Natural killer cell (primary cell): Measurements from ENCODE around the gene DOP1A. TPM values are rescaled to one million over a fixed set of nuclear protein-coding genes. Genes with fewer than 3 reads are reported as not detected.

Experiments
- ATAC-seq, 3 donors: fragments of 150-1000 bp in 2 of 3; fragments of 200-7000 bp in 1 of 3; cut with Tn5 transposase; 1 replicate in 1 of 3; 2 replicates in 2 of 3; pipeline ENCODE4 v1.10.0; 2021; ENCODE audit warnings: mild to moderate bottlenecking in 2 of 3, moderate library complexity in 2 of 3
- DNase-seq, 2 donors: peaks; one replicate each; pipeline versions ENCODE4 v3.0.0 to v3.0.0-alpha.2; 2013 to 2021; ENCODE audit warnings: mixed read lengths in 1 of 2
- H3K27ac ChIP-seq: one replicate; pipeline ENCODE4 v1.5.1; 2013; ENCODE audit warnings: mild to moderate bottlenecking, low read length
- H3K27me3 ChIP-seq: one replicate; pipeline ENCODE4 v1.6.1; 2013; ENCODE audit warnings: low read length; ENCODE audit not compliant: control insufficient read depth, insufficient read depth
- H3K36me3 ChIP-seq: one replicate; pipeline ENCODE4 v1.6.1; 2013; ENCODE audit warnings: low read length; ENCODE audit not compliant: control insufficient read depth, insufficient read depth
- H3K4me1 ChIP-seq: one replicate; pipeline ENCODE4 v1.6.1; 2013; ENCODE audit warnings: low read length; ENCODE audit not compliant: control insufficient read depth, insufficient read depth
- H3K4me3 ChIP-seq: one replicate; pipeline ENCODE4 v1.5.1; 2013; ENCODE audit warnings: low read length
- H3K9me3 ChIP-seq: one replicate; pipeline ENCODE4 v1.6.1; 2013; ENCODE audit warnings: low read length; ENCODE audit not compliant: control insufficient read depth, insufficient read depth
- H3K27ac Mint-ChIP-seq, 2 donors: one replicate each; pipeline ENCODE4 v1.8.0; 2022; ENCODE audit warnings: mild to moderate bottlenecking in 2 of 2, mixed read lengths in 2 of 2, moderate library complexity in 1 of 2
- H3K27me3 Mint-ChIP-seq, 2 donors: one replicate each; pipeline ENCODE4 v1.8.0; 2022; ENCODE audit warnings: low read depth in 2 of 2, mixed read lengths in 2 of 2
- H3K36me3 Mint-ChIP-seq: one replicate; pipeline ENCODE4 v1.8.0; 2022; ENCODE audit warnings: mixed read lengths
- H3K4me1 Mint-ChIP-seq, 2 donors: one replicate each; pipeline ENCODE4 v1.8.0; 2022; ENCODE audit warnings: mixed read lengths in 2 of 2
- H3K4me3 Mint-ChIP-seq: one replicate; pipeline ENCODE4 v1.8.0; 2022; ENCODE audit warnings: mild to moderate bottlenecking, moderate library complexity, mixed read lengths
- H3K9me3 Mint-ChIP-seq, 2 donors: one replicate each; pipeline ENCODE4 v1.8.0; 2022; ENCODE audit warnings: mixed read lengths in 2 of 2
- WGBS: methylation state at CpG from one replicate; pipeline ENCODE4 v1.1.7; 2013; ENCODE audit warnings: missing lambda C conversion rate; ENCODE audit not compliant: insufficient coverage; 5-methylcytosine and 5-hydroxymethylcytosine counted together
- intact Hi-C: fragments of 100-400 bp; cut with micrococcal nuclease; formaldehyde crosslinking; loops from one replicate; pipeline ENCODE4 v1.14.2; 2022
- total RNA-seq, 4 donors: library from RNA; stranded (reverse); fragments of 120-200 nt in 1 of 4; gene quantifications; one replicate each; pipeline versions ENCODE4 v1.2.3 to v1.2.4, GENCODE V29; 2013 to 2022
- TF ChIP-seq, protein P1 (sequence below): fragments of 200-600 bp; IDR thresholded peaks from one replicate; pipeline ENCODE4 v1.8.0; 2022; ENCODE audit warnings: antibody characterized with exemption

DOP1A gene
- total RNA-seq, 3 donors from 2014 or later (not counting 1 experiment from before 2014, with no cell fraction given): 23.5 to 36.7 (median 30.1) TPM

GRCh38 chr6:83198486-83199172 is 131.2 kb downstream of the DOP1A start:
- peaks cover 8 to 9% of the 10 kb centered on the region in 2 donors for H3K4me1 Mint-ChIP-seq

DNA sequence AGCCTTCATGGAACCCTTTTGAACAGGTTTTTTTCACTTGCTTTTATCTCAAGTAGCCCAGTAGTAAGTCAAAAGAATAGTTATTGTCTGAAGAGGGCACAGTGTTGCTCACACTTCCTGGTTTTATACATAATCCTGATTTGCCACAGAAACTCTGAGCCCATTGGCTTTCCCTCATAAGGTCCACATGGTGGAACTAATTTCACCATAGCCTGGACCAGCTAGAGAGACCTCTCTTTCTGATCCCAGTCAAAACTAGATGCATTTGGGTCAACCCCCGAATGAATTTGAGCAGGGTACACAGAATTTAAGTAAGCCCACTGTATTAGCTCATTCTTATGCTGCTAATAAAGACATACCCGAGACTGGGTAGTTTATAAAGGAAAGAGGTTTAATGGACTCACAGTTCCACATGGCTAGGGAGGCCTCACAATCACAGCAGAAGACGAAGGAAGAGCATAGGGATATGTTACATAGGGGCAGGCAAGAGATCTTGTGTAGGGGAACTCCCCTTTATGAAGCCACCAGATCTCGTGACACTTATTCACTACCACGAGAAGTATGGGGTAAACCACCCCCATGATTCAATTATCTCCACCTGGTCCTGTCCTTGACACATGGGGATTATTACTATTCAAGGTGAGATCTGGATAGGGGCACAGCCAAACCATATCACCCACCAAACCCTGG is 131.8 kb downstream of the DOP1A start:
- intact Hi-C loops: no loop called here
- Histone ChIP-seq H3K4me3 (no peak overlapping the region), H3K27ac (no peak overlapping the region), H3K36me3 (no peaks in the 10 kb centered on the region), H3K9me3 (no peaks in the 10 kb centered on the region), H3K4me1 (peaks cover under 1% of the 10 kb centered on the region), H3K27me3 (no peaks in the 10 kb centered on the region)
- no peaks in the 10 kb centered on the region for H3K9me3 Mint-ChIP-seq
- no peaks in the 10 kb centered on the region for H3K36me3 Mint-ChIP-seq
- TF ChIP-seq, protein P1, sequence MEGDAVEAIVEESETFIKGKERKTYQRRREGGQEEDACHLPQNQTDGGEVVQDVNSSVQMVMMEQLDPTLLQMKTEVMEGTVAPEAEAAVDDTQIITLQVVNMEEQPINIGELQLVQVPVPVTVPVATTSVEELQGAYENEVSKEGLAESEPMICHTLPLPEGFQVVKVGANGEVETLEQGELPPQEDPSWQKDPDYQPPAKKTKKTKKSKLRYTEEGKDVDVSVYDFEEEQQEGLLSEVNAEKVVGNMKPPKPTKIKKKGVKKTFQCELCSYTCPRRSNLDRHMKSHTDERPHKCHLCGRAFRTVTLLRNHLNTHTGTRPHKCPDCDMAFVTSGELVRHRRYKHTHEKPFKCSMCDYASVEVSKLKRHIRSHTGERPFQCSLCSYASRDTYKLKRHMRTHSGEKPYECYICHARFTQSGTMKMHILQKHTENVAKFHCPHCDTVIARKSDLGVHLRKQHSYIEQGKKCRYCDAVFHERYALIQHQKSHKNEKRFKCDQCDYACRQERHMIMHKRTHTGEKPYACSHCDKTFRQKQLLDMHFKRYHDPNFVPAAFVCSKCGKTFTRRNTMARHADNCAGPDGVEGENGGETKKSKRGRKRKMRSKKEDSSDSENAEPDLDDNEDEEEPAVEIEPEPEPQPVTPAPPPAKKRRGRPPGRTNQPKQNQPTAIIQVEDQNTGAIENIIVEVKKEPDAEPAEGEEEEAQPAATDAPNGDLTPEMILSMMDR: no peak
- no peak overlapping the region for H3K27ac Mint-ChIP-seq
- WGBS: 83% methylated on average over 4 of the region's 5 CpGs
- H3K4me3 Mint-ChIP-seq: no peak overlapping the region
- H3K4me1 Mint-ChIP-seq: peaks cover 2 to 3% of the 10 kb centered on the region in 2 donors
- H3K27me3 Mint-ChIP-seq: no peaks in the 10 kb centered on the region
- ATAC-seq (peak in 1 of 3 donors; percentile 31), DNase-seq (no peak)

More at GRCh38 chr6:83198486-83199172, 131.2 kb downstream of the DOP1A start:
- H3K27ac Mint-ChIP-seq: no peak overlapping the region
- no peaks in the 10 kb centered on the region for H3K36me3 ChIP-seq
- ATAC-seq (no peak), DNase-seq (no peak)
- no peak overlapping the region for H3K4me3 ChIP-seq
- WGBS: 91% methylated on average over 3 of the region's 4 CpGs
- H3K9me3 Mint-ChIP-seq: no peaks in the 10 kb centered on the region
- H3K36me3 Mint-ChIP-seq: no peaks in the 10 kb centered on the region
- H3K9me3 ChIP-seq: no peaks in the 10 kb centered on the region
- H3K4me1 ChIP-seq: peaks cover 8% of the 10 kb centered on the region
- TF ChIP-seq, protein P1: no peak
- H3K27ac ChIP-seq: no peak overlapping the region
- no peak overlapping the region for H3K4me3 Mint-ChIP-seq
- intact Hi-C loops: no loop called here
- no peaks in the 10 kb centered on the region for H3K27me3 Mint-ChIP-seq
- no peaks in the 10 kb centered on the region for H3K27me3 ChIP-seq

- no peak for ATAC-seq
- Mint-ChIP-seq H3K27me3 (no peaks in the 10 kb centered on the region), H3K9me3 (no peaks in the 10 kb centered on the region), H3K4me3 (no peak overlapping the region), H3K36me3 (no peaks in the 10 kb centered on the region), H3K27ac (no peak overlapping the region), H3K4me1 (no peaks in the 10 kb centered on the region)
- intact Hi-C loops: no loop called here
- no peak for DNase-seq
- WGBS: 90% methylated on average over 2 of the region's 2 CpGs
- H3K27ac ChIP-seq: no peak overlapping the region
- TF ChIP-seq, protein P1: no peak
- H3K36me3 ChIP-seq: no peaks in the 10 kb centered on the region
- no peaks in the 10 kb centered on the region for H3K27me3 ChIP-seq
- no peaks in the 10 kb centered on the region for H3K9me3 ChIP-seq
- H3K4me1 ChIP-seq: no peaks in the 10 kb centered on the region
- no peak overlapping the region for H3K4me3 ChIP-seq
These were observed 132.4 kb downstream of the DOP1A start for GRCh38 chr6:83199863-83200225.
